Activated B cell treated with CpG ODN at 0.5 μM for 24 hours (primary cell): ENCODE results near the gene RFX7. TPM values are rescaled to one million over a fixed set of nuclear protein-coding genes. Genes with fewer than 3 reads are reported as not detected.

Experiments
- ATAC-seq: fragments of 200-7000 bp; cut with Tn5 transposase; one replicate; pipeline ENCODE4 v1.10.0; 2021; ENCODE audit warnings: low read depth, mild to moderate bottlenecking, moderate library complexity
- CTCF ChIA-PET: fragments of 350-600 bp; sonication (Branson Sonifier 250); formaldehyde crosslinking; loops from one replicate; lab custom pipeline; 2021; ENCODE audit warnings: antibody characterized with exemption; lab: Charles Lee
- POLR2A ChIA-PET: fragments of 350-600 bp; sonication (Branson Sonifier 250); formaldehyde crosslinking; loops from one replicate; lab custom pipeline; 2021; ENCODE audit warnings: antibody characterized with exemption; lab: Charles Lee
- DNase-seq: peaks from one replicate; pipeline ENCODE4 v3.0.0; 2022
- H3K27ac Mint-ChIP-seq: one replicate; pipeline ENCODE4 v1.8.0; 2020; ENCODE audit warnings: mixed read lengths
- H3K27me3 Mint-ChIP-seq: one replicate; pipeline ENCODE4 v1.8.0; 2021; ENCODE audit warnings: mixed read lengths
- H3K36me3 Mint-ChIP-seq: one replicate; pipeline ENCODE4 v1.8.0; 2021; ENCODE audit warnings: low read depth, mixed read lengths
- H3K4me1 Mint-ChIP-seq: one replicate; pipeline ENCODE4 v1.8.0; 2021; ENCODE audit warnings: mixed read lengths
- H3K4me3 Mint-ChIP-seq: one replicate; pipeline ENCODE4 v1.8.0; 2020; ENCODE audit warnings: mild to moderate bottlenecking, mixed read lengths
- H3K9me3 Mint-ChIP-seq: one replicate; pipeline ENCODE4 v1.8.0; 2020; ENCODE audit warnings: mixed read lengths
- CTCF ChIP-seq: fragments of 200-600 bp; IDR thresholded peaks from one replicate; pipeline ENCODE4 v1.8.0; 2022; ENCODE audit warnings: antibody characterized with exemption, mild to moderate bottlenecking
- intact Hi-C: fragments of 100-400 bp; cut with micrococcal nuclease; formaldehyde crosslinking; loops from one replicate; pipeline ENCODE4 v1.15.1; 2024
- total RNA-seq: library from RNA; stranded (reverse); gene quantifications from 2 replicates; pipeline ENCODE4 v1.2.3, GENCODE V29; 2022

The RFX7 gene
- total RNA-seq, 1 donor from 2014 or later: 27.8 TPM

GRCh38 chr15:56202701-56203100, 41.0 kb downstream of the RFX7 start:
- Mint-ChIP-seq H3K9me3 (peaks cover 2% of the 10 kb centered on the region), H3K36me3 (peaks cover 2% of the 10 kb centered on the region), H3K4me1 (peaks cover 56% of the 10 kb centered on the region), H3K4me3 (no peak overlapping the region), H3K27me3 (no peaks in the 10 kb centered on the region), H3K27ac (no peak overlapping the region)
- ChIA-PET POLR2A (no interaction called here), CTCF (no interaction called here)
- intact Hi-C loops: no loop called here
- no peak for TF ChIP-seq CTCF
- ATAC-seq (no peak), DNase-seq (no peak)

GRCh38 chr15:56199038-56199437, 44.6 kb downstream of the RFX7 start:
- no peak for DNase-seq
- Mint-ChIP-seq H3K27me3 (no peaks in the 10 kb centered on the region), H3K4me3 (no peak overlapping the region), H3K27ac (no peak overlapping the region), H3K9me3 (no peaks in the 10 kb centered on the region), H3K36me3 (peaks cover 4% of the 10 kb centered on the region), H3K4me1 (peaks cover 26% of the 10 kb centered on the region)
- ChIA-PET CTCF (no interaction called here), POLR2A (no interaction called here)
- ATAC-seq: no peak
- intact Hi-C loops: no loop called here
- no peak for TF ChIP-seq CTCF

- no peaks in the 10 kb centered on the region for H3K27me3 Mint-ChIP-seq
- H3K4me3 Mint-ChIP-seq: no peak overlapping the region
- peaks cover 33% of the 10 kb centered on the region for H3K4me1 Mint-ChIP-seq
- CTCF ChIA-PET: no interaction called here
- no peak overlapping the region for H3K27ac Mint-ChIP-seq
- H3K9me3 Mint-ChIP-seq: no peaks in the 10 kb centered on the region
- no peak for TF ChIP-seq CTCF
- ATAC-seq (no peak), DNase-seq (no peak)
- intact Hi-C loops: loop anchor here (2.0 kb wide), 1 partner anchor 15 kb away; no protein-coding TSS in a partner anchor
- POLR2A ChIA-PET: no interaction called here
- peaks cover 6% of the 10 kb centered on the region for H3K36me3 Mint-ChIP-seq
Observed at GRCh38 chr15:56194035-56194434, 49.6 kb downstream of the RFX7 start.

- H3K4me1 Mint-ChIP-seq: peaks cover 42% of the 10 kb centered on the region
- H3K27ac Mint-ChIP-seq: no peak overlapping the region
- no peak for TF ChIP-seq CTCF
- intact Hi-C loops: no loop called here
- no peaks in the 10 kb centered on the region for H3K27me3 Mint-ChIP-seq
- peaks cover 6% of the 10 kb centered on the region for H3K36me3 Mint-ChIP-seq
- CTCF ChIA-PET: no interaction called here
- ATAC-seq: no peak
- H3K4me3 Mint-ChIP-seq: no peak overlapping the region
- no peak for DNase-seq
- H3K9me3 Mint-ChIP-seq: no peaks in the 10 kb centered on the region
- POLR2A ChIA-PET: interaction anchor here (0.6 kb wide), 1 partner anchor 13 kb away, joined by 4 read pairs; no protein-coding TSS in a partner anchor
Observed at GRCh38 chr15:56192659-56193442, 50.8 kb downstream of the RFX7 start.

- peaks cover 50% of the 10 kb centered on the region for H3K4me1 Mint-ChIP-seq
- no peak overlapping the region for H3K27ac Mint-ChIP-seq
- ATAC-seq (no peak), DNase-seq (no peak)
- intact Hi-C loops: no loop called here
- no peak overlapping the region for H3K4me3 Mint-ChIP-seq
- no peaks in the 10 kb centered on the region for H3K27me3 Mint-ChIP-seq
- peaks cover 9% of the 10 kb centered on the region for H3K36me3 Mint-ChIP-seq
- TF ChIP-seq CTCF: no peak
- CTCF ChIA-PET: no interaction called here
- H3K9me3 Mint-ChIP-seq: no peaks in the 10 kb centered on the region
- POLR2A ChIA-PET: no interaction called here
Observed at GRCh38 chr15:56187665-56188064, 56.0 kb downstream of the RFX7 start.
